Psoas muscle (tissue), 8 donors: ENCODE data around the gene EPB41. TPM values are rescaled to one million over a fixed set of nuclear protein-coding genes. Genes with fewer than 3 reads are reported as not detected.
"Not testable (repeated sequence)": the region's sequence is repeated elsewhere in the genome, so short reads cannot be mapped to it uniquely, and the experiment has no call there.

Experiments used
- ATAC-seq, 4 donors: fragments of 200-7000 bp; cut with Tn5 transposase; one replicate each; pipeline ENCODE4 v1.9.1; 2020; ENCODE audit warnings: moderate library complexity in 3 of 4, mild to moderate bottlenecking in 2 of 4
- DNase-seq, 2 donors: peaks; one replicate each; pipeline ENCODE4 v3.0.0-alpha.2; 2020
- H3K27ac ChIP-seq: fragments of 200-600 bp; one replicate; pipeline ENCODE4 v1.8.0; 2022
- H3K27me3 ChIP-seq, 3 donors: fragments of 200-600 bp in 1 of 3; one replicate each; pipeline versions ENCODE4 v1.6.1 to v1.8.0; 2013 to 2022; ENCODE audit warnings: low read length in 2 of 3, mild to moderate bottlenecking in 2 of 3, moderate library complexity in 1 of 3; ENCODE audit not compliant: insufficient read depth in 3 of 3
- H3K36me3 ChIP-seq, 2 donors: fragments of 200-600 bp in 1 of 2; one replicate each; pipeline versions ENCODE4 v1.6.1 to v1.8.0; 2013 to 2022; ENCODE audit warnings: low read depth in 1 of 2, mild to moderate bottlenecking in 1 of 2, moderate library complexity in 1 of 2; ENCODE audit not compliant: insufficient read depth in 1 of 2
- H3K4me1 ChIP-seq: fragments of 200-600 bp; one replicate; pipeline ENCODE4 v1.8.0; 2022
- H3K4me3 ChIP-seq: fragments of 200-600 bp; one replicate; pipeline ENCODE4 v1.8.0; 2022; ENCODE audit warnings: mild to moderate bottlenecking
- H3K9me3 ChIP-seq: fragments of 200-600 bp; one replicate; pipeline ENCODE4 v1.8.0; 2022
- CTCF ChIP-seq: fragments of 200-600 bp; IDR thresholded peaks from one replicate; pipeline ENCODE4 v1.8.0; 2022; ENCODE audit warnings: antibody characterized with exemption
- WGBS, 3 donors: extraction: QIAGEN DNeasy Blood & Tissue Kit; methylation state at CpG; one replicate each; pipeline versions ENCODE4 v1.1.6 to v1.1.7; 2013; 5-methylcytosine and 5-hydroxymethylcytosine counted together
- intact Hi-C, 2 donors: fragments of 100-400 bp; cut with DNase I; formaldehyde crosslinking; loops; one replicate each; pipeline versions ENCODE4 v1.11.0 to v1.14.2; 2022
- polyA plus RNA-seq, 3 donors: library from polyadenylated mRNA; stranded (reverse); fragments of 200-250 nt; gene quantifications; one replicate each; pipeline ENCODE4 v1.2.3, GENCODE V29; 2013
- total RNA-seq, 4 donors: library from RNA; stranded (reverse); fragmentation: NEBNext Ultra II Directional in 2 of 4; extraction: Animal tissue kit (Norgen Biotek cat#: 25700) in 2 of 4; gene quantifications; one replicate each; pipeline versions ENCODE4 v1.2.1 to v1.2.4, GENCODE V29; 2021 to 2023
- donor health status: healthy with polysubstance abuse.
- donor health status: DM: no; HTN: no; CAD: no; lungs with moderate emphysema.
- donor health status: Bipolar disorder and iron deficiency.
- donor health status: healthy.
- donor health status: DM: yes; HTN: yes; CAD: no.
- donor health status: DM: no; HTN: no; CAD: no.
- donor health status: DM: no; HTN: no; CAD: no.
- donor health status: DM: yes; HTN: yes; CAD: no.

Gene EPB41
- total and polyA plus RNA-seq, 7 donors: 2.0 to 28.2 (median 18.0) TPM

- 86 to 91% (median 90%) methylated on average over 4 of the region's 4 CpGs for WGBS, 3 donors
- intact Hi-C loops: loop anchor here in 1 of 2 donors (5.0 kb wide), 2 partner anchors 169 to 246 kb away; no protein-coding TSS in a partner anchor
- no peak for TF ChIP-seq CTCF
Measured at GRCh38 chr1:29032841-29033240, 118.5 kb downstream of the EPB41 start.

GRCh38 chr1:29033829-29034466 is 119.6 kb downstream of the EPB41 start:
- peak; percentile 78 for TF ChIP-seq CTCF
- ATAC-seq: peak; percentile 75 to 90 (median 79)
- H3K36me3 ChIP-seq: peaks cover 0 to 44% of the 10 kb centered on the region in 2 donors

More at GRCh38 chr1:29032841-29033240, 118.5 kb downstream of the EPB41 start:
- Histone ChIP-seq H3K4me3 (no peak overlapping the region), H3K9me3 (no peaks in the 10 kb centered on the region), H3K4me1 (no peaks in the 10 kb centered on the region), H3K36me3 (peaks cover 0 to 39% of the 10 kb centered on the region in 2 donors), H3K27ac (no peak overlapping the region), H3K27me3 (no peaks in the 10 kb centered on the region)
- ATAC-seq (no peak), DNase-seq (no peak)

GRCh38 chr1:29043274-29043965 is 129.1 kb downstream of the EPB41 start:
- ATAC-seq (peak; percentile 39 to 86 (median 61)), DNase-seq (no peak)
- no peak for TF ChIP-seq CTCF
- Histone ChIP-seq H3K27me3 (no peaks in the 10 kb centered on the region), H3K4me3 (no peak overlapping the region), H3K4me1 (peaks cover 3% of the 10 kb centered on the region), H3K36me3 (peaks cover 0 to 41% of the 10 kb centered on the region in 2 donors), H3K9me3 (no peaks in the 10 kb centered on the region), H3K27ac (no peak overlapping the region)
- intact Hi-C loops: no loop called here
- 49 to 76% (median 53%) methylated on average over 6 of the region's 6 CpGs for WGBS, 3 donors

More at GRCh38 chr1:29033829-29034466, 119.6 kb downstream of the EPB41 start:
- Histone ChIP-seq H3K4me1 (no peaks in the 10 kb centered on the region), H3K27ac (no peak overlapping the region), H3K4me3 (no peak overlapping the region), H3K27me3 (no peaks in the 10 kb centered on the region), H3K9me3 (no peaks in the 10 kb centered on the region)
- no peak for DNase-seq
- WGBS, 3 donors: 74 to 79% (median 75%) methylated on average over 1 of the region's 1 CpG
- intact Hi-C loops: loop anchor here (1.0 to 5.0 kb wide), 4 partner anchors 151 to 247 kb away; no protein-coding TSS in a partner anchor

GRCh38 chr1:29044010-29044409 is 129.6 kb downstream of the EPB41 start:
- Histone ChIP-seq H3K4me3 (no peak overlapping the region), H3K4me1 (peaks cover 3% of the 10 kb centered on the region), H3K27ac (no peak overlapping the region), H3K27me3 (no peaks in the 10 kb centered on the region), H3K9me3 (no peaks in the 10 kb centered on the region), H3K36me3 (peaks cover 0 to 38% of the 10 kb centered on the region in 2 donors)
- ATAC-seq: no peak
- intact Hi-C loops: no loop called here
- no peak for TF ChIP-seq CTCF
- DNase-seq: no peak

- intact Hi-C loops, H3K4me1 ChIP-seq: not testable (repeated sequence)
Measured at GRCh38 chr1:29045663-29046062, 131.3 kb downstream of the EPB41 start.

More at GRCh38 chr1:29045663-29046062, 131.3 kb downstream of the EPB41 start:
- not testable (repeated sequence) for H3K9me3 ChIP-seq, ATAC-seq, DNase-seq, H3K4me3 ChIP-seq, H3K27me3 ChIP-seq, H3K27ac ChIP-seq
- H3K36me3 ChIP-seq: peaks cover 0 to 21% of the 10 kb centered on the region in 2 donors
- 94 to 100% (median 100%) methylated on average over 1 of the region's 1 CpG for WGBS, 3 donors
